Renal pelvis (tissue), 4 donors: ENCODE data around the gene STXBP5L. TPM values are rescaled to one million over a fixed set of nuclear protein-coding genes. Genes with fewer than 3 reads are reported as not detected.
"Not testable (repeated sequence)": the region's sequence is repeated elsewhere in the genome, so short reads cannot be mapped to it uniquely, and the experiment has no call there.

Experiments used
- DNase-seq: peaks from one replicate; pipeline ENCODE4 v3.0.0-alpha.2; 2013
- polyA plus RNA-seq, 3 donors: library from polyadenylated mRNA; unstranded; fragments of 120-200 nt; gene quantifications; one replicate each; pipeline ENCODE4 v1.2.1, GENCODE V29; 2013; ENCODE audit not compliant: insufficient read length in 3 of 3

Gene STXBP5L
- polyA plus RNA-seq, 3 donors: 0.15 to 0.30 (median 0.24) TPM

- DNase-seq: no peak
These were observed 321.0 kb downstream of the STXBP5L start for GRCh38 chr3:121228971-121229370.

DNA sequence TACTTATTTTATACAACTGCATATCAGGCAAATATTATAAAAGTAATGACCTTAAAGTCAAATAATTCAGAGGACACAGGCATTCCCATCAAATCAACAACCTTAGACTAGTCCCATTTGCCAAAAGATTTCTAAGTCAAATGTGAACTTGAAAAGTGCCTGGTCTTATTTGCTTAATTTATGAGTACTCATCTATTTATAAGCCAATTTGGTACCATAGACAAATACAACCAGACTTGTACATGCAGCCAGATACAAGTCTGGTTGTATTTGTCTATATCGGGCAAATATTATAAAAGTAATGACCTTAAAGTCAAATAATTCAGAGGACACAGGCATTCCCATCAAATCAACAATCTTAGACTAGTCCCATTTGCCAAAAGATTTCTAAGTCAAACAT lies 322.2 kb downstream of the STXBP5L start:
- DNase-seq: not testable (repeated sequence)

DNA sequence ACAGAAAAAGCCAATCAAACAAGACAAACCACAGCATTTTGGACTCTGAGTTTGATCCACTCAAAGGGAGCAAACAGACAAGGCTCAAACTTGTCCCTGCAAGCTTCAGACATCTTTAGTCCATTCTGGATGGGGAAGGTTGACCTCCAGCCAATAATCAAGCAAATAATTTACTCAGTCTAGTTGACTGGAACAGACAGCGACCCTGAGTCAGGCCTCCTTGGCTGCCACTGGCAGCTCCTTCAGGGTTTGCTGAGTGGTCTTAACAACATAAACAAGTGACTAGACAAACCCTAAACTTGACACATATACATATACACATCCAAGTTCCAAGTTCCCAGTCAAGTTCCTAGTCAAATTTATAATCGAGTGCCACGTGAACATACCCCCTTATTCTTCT lies 323.9 kb downstream of the STXBP5L start:
- DNase-seq: no peak

DNA sequence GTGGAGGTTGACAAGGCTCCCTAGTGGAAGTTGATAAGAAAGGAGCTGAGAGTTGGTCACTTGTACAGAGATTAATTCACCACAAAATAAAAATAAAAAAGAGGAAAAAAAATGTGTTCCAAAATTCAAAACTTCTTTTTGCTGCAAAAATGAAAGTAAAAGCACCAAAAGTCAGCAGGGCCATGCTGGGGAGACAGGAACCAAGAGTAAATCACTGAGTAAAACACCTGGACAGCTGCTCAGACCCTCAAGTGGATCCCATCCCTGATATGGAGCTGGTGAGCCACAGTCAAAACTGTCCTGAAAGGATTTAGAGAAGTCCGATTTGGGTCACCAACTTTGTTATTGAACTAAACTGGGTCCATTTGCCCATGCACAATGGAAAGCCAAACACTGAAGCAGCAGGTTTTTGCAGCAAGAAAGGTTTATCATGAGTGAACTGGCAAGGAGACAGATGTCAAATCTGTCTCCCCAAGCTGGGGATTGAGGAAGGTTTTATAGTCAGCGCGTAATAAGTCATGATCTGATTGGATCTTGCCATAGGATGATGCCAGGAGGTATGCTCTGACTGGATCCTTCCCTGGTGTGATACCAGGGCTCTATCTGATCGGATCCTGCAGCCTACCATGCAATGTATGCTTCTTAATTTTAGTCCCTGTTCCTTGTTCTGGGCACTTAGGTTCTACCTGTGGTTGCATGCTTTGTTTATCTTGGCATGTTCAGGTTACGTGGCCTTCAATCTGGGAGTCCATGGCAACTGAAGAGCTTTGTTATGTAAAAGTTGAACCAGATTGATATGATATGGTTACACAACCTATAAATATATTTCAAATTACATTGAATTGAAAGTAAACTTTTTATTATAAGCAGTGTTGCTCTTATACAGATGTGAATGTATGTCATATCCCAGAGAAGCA lies 324.6 kb downstream of the STXBP5L start:
- DNase-seq: no peak

DNA sequence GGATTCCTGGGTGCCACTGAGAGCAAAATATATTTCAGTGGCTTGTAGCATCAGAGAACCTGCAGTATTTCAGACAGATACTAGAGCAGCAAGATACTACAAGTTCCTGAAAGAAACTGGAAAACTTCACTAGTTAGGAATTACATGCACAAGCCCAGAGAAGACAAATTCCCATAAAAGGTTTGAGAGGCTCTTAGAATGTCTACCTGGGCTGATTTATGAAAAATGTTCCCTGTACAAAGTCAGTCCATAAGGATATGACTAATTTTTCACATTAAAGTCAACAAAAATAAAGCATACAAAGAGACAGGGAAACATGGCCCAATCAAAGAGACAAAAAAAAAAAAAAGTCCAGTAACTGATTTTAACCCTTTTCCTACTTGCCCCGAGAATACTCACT lies 335.2 kb downstream of the STXBP5L start:
- no peak for DNase-seq

DNA sequence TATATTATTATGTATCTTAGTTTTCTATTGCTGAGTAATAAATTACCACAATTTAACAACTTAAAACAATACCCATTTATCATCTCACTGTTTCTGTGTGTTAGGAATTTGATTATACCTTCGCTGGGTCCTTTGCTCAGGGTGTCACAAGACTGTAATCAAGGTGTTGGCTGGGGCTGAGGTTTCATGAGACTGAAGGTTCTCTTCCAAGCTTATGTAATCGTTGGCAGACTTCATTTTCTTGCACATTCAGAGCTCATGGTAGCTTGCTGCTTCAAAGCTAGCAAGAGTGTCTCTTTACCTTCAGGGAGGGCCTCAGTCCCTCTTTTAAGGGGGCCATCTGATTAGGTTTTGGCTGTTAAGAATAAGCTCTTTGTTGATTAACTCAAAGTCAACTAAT lies 344.7 kb downstream of the STXBP5L start:
- DNase-seq: no peak

- DNase-seq: no peak
These were observed 361.4 kb downstream of the STXBP5L start for GRCh38 chr3:121269389-121269788.

DNA sequence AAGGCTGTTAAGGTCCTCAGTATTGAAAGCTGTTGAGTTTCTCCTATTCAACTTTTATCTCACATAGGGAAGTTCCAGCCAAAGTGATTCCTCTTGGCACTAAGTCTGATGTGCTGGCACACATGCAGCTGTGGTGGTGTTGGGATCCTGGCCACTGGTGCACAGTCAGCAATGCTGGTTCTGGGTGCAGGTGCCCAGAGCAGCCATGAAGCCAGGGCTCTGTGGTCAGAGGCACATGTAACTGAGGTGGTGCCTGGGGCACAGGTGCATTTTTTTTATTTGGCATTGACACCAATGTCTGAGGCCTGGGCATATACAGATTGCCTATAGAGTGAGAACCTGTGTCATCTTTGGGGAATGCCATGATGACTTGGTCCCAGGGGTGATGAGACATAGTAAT lies 366.4 kb downstream of the STXBP5L start:
- no peak for DNase-seq

DNA sequence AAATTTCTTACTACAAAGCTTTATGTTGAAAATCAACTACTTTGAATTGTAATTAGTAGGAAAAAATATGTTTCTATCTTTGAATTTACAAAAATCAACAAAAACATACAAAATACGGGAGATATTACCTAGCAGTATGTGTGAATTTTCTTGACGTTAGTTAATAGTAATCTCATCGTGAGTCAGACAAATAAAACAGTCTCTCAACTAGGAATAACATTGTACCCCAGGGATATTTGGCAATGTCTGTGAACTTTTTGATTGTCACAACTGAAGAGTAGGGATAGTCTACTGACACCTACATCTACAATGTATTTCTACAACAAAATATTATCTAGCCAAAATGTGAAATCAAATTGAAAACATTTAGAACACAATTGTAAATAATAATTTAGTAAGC lies 387.4 kb downstream of the STXBP5L start:
- no peak for DNase-seq

DNA sequence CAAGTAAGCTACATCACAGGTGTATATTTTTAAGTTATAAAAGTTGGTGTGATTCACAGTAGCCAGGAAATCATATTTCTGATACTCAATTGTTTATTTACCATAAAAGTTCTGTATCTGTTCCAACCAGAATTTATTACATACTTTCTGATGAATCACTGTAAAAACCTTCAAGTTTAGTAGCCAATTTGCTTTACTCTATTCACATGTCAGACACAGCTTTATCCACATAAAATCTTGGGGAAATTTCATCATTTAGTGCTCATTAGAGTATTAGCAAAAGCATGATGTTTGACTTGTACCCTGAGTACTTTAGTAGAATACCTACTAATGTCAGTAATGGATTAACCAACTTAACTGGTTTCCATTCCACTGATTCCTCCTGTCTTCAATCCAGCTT lies 388.0 kb downstream of the STXBP5L start:
- no peak for DNase-seq

DNA sequence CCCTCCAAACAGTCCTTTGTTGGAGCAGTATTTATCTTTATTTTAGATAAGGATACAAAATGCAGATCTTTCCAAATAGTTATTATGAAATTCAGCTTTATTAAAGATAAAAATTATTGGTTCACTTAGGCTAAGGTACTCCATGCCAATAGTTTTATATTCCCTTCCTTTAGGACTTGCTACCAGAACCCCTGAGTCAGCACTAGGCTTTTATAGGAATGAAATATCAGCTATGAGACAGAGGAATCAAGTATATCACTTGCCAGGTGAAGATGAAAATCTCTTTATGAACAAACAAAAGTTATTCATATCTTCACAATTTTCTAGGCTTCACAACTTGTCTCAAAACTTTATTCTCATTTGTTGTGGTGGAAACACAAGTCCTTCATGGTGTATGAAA lies 416.3 kb downstream of the STXBP5L start:
- DNase-seq: no peak

- no peak for DNase-seq
These were observed 422.1 kb downstream of the STXBP5L start for GRCh38 chr3:121330118-121330517.

DNA sequence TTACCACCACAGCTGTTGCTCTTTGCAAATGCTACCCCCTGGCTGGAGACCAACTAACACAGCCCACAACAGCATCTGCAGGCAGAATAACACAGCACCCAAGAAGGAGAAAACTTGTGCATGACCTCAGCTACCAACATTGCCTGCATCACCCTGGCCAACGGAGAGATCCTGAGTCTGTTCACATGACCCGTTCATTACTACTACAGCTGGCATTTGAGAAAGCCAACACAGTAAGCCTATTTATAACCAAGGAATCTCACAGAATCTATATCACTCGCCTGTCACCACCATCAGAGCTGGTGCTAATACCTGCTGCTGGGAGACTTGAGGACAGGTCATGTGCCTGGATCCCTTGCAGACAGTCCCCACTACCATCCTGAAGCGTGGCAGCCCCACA lies 422.6 kb downstream of the STXBP5L start:
- DNase-seq: no peak

DNA sequence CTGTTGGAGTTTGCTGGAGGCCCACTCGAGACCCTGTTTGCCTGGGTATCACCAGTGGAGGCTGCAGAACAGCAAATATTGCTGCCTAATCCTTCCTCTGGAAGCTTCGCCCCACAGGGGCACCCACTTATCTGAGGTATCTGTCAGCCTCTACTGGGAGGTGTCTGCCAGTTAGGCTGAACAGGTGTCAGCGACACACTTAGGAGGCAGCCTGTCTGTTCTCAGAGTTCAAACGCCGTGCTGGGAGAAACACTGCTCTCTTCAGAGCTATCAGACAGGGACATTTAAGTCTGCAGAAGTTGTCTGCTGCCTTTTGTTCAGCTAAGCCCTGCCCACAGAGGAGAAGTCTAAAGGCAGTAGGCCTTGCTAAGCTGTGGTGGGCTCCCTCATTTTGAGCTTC lies 448.0 kb downstream of the STXBP5L start:
- not testable (repeated sequence) for DNase-seq

DNA sequence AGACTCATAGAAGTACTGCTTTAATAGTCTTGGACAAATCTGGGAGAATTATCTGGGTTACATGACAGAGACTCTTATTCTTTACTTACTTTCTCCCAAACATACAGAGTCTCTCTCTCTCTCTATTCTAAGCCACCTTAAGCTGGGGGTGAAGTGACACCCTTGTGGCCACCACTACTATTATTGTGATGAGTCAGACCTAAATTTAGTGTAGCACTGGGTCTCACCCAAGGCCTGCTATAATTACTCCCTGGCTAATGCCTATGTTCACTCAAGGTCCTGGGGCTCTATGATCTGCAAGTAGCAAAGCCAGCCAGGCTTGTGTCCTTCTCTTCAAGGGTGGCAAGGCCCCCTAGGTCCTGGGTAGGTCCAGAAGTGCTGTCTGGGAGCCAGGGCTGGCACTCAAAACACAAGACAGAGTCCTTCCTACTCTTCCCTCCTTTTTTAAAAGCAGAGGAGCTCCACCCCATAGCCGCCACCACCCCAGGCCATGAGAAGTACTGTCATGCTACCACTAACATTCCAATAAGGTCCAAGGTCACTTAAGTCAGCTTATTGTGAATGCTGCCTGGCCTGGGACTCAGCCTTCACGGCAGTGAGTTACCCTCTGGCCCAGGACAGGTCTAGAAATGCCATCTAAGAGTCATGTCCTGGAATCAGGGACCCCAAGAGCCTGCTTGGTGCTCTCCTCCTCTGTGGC lies 454.2 kb downstream of the STXBP5L start:
- no peak for DNase-seq

DNA sequence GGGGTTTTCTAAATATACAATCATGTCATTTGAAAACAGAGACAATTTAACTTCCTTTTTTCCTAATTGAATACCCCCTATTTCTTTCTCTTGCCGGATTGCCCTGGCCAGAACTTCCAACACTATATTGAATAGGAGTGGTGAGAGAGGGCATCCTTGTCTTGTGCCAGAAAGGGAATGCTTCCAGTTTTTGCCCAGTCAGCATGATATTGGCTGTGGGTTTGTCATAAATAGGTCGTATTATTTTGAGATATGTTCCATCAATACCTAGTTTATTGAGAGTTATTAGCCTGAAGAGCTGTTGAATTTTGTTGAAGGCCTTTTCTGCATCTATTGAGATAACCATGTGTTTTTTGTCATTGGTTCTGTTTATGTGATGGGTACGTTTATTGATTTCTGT lies 480.3 kb downstream of the STXBP5L start:
- not testable (repeated sequence) for DNase-seq

GRCh38 chr3:121395967-121396366 lies 488.0 kb downstream of the STXBP5L start:
- not testable (repeated sequence) for DNase-seq

GRCh38 chr3:121398051-121398450 lies 490.0 kb downstream of the STXBP5L start:
- not testable (repeated sequence) for DNase-seq

GRCh38 chr3:121399820-121400219 lies 491.8 kb downstream of the STXBP5L start:
- no peak for DNase-seq

DNA sequence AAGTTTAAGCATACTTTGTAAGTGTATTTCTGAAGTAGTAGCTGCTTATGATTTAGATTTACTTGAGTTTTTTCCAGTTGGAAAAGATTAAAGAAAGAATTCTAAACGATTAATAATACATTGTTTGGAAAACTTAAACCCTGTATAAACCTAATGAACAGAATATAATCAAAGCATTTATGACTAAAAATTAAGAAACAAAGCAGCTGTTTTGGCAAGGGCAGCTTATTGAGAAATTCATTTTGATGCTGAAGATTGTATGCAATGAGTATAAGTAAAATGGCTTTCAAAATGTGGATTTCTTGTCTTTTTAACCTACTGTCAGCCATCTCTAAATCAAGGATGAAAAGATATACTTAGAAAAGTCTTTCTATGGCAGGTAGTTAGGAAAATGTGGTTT lies 497.6 kb downstream of the STXBP5L start:
- no peak for DNase-seq

GRCh38 chr3:121411523-121411922 lies 503.5 kb downstream of the STXBP5L start:
- no peak for DNase-seq

DNA sequence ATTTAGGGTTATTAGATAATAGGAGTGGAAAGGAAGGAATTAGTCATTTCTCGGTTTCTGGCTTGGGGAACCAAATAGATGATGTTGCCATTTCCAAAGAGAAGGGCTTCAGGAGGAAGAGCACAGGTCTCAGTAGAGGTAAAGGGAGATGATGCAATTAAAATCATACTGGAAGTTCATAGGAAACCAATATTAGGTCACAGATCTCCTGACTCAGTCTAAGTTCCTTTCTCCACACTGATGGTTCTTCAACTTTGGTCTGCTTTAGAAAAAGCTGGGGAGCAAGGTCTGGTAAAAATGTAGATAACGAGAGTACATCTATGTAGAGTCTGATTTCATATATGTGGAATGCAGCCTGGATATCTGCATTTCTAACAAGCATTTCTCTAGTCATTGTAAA lies 506.9 kb downstream of the STXBP5L start:
- DNase-seq: no peak

GRCh38 chr3:121418182-121418581 lies 510.2 kb downstream of the STXBP5L start:
- no peak for DNase-seq
